ENCODE results near the gene SYNPO2.
A peak's percentile ranks its signal among the peaks of the same experiment; 100 is the strongest.
"Not testable (repeated sequence)": the region's sequence is repeated elsewhere in the genome, so short reads cannot be mapped to it uniquely, and the experiment has no call there.

The SYNPO2 gene

DNA sequence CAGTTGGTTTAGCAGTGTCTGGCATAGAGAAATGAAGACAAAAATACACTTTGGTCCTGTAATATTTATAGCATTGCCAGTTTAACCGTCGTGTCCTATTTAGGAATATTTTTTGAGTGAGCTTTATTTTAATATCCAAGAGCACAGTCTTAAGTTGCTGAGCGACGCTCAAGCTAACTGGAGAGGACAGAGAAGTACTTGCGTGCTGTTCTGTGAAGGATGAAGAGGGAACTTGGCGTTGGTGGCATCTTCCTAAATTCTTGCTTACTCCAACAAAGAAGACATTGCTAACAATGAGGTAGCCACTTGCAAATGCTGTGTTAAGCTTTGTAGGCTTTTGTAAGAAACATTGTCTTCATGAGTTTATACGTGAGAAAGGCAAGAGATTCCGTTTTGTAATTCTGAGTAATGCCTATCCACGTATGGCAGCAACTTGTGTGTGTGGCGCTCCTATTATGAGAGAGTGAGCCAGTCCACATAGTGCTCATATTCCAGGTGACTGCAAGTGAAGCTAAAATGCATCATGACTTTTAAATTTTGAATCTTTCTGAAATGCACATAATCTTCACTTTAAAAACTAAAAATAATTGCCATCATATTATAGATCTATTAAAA is 50.6 kb downstream of the SYNPO2 start:
- DNase-seq: no peak

DNA sequence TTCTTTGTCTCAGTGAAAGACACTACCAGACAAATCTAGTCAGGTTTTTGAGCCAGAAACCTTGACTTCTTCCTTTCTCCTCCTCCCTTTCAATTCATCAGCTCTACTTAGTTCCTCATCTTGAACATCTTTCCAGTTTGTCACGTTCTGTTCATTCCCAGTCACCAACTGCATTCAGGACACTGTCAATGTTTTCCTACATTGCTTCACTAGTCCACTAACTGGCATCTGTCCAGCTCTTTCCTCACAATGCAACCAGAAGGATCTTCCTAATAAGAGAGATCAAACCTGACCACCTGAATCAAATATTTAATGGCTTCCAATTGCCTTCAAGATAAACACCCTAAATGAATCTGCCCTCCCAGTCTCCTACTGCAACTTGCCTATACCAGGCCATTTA is 52.5 kb downstream of the SYNPO2 start:
- no peak for DNase-seq

DNA sequence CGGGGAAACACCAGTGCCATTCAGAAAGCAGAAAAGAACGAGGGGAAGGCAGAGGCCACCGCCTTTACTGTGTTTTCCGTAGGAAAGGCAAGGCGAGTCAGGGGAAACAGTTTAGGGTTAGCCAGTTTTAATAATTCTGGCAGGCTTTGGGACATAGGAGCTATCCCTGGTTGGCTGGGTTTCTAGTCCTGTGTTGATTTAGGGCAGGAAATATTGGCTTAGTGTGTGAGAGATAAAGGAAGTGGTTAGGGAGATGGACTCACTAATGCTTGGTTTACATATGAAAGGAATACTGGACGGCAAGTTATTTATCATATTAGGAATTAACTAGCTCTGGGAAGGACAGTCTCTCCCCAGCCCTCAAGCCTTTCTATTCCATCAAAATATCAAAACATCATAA is 53.1 kb downstream of the SYNPO2 start:
- no peak for DNase-seq

DNA sequence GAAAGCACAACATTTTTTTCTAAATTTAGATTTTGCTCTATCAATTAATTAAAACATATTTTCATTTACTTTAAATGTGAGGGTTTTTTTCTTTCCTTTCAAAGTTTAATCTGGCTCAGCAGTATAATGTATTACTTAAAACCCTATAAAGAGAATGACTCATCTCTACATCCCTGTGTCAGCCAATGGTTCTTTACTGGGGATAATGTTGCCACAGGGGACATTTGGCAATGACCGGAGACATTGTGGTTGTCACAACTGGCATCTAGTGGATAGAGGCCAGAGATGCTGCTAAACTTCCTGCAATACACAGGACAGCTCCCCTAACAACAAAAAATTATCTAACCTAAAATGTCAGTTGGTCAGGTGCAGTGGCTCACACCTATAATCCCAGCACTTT is 53.8 kb downstream of the SYNPO2 start:
- no peak for DNase-seq

DNA sequence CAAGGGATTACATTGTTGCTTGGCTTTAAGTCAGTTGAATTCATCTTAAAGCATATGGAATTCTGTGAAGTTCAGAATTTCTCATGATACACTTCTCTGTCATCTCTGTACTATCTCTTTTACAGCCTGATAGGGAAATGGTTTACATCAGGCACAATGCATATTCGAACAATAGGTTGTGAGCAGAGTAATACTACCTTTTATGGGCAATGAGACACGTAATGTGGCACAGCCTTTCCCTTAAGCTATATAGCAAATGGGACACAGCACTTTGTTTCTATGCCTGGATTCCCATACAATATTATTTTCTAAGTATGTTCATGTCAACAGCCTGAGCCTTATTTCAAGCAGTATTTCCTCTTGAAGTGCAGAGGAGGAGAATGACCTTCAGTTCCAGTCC is 58.4 kb downstream of the SYNPO2 start:
- DNase-seq: no peak

DNA sequence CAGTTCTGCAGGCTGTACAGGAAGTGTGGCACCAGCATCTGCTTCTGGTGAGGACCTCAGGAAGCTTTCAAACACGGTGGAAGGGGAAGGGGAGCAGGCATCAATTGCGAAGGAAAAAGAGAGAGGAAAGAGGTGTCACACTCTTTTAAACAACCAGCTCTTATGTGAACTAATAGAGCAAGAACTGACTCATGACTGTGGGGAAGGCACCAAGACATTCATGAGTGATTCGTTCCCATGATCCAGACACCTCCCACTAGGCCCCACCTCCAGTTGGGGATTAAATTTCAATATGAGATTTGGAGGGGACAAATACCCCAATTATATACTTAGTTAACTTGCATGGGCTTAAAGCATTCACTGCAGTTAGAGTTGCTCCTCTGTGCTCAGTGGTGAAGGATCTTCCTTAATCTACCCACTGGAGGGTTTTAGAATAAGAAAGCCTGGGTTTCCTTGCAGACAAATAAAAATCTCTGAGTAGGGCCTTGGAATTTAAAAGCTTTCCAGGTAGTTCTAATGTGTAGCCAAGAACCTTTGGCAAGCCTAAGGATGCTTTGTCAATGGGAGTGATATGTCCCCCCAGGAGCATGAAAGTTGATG is 60.0 kb downstream of the SYNPO2 start:
- no peak for DNase-seq

DNA sequence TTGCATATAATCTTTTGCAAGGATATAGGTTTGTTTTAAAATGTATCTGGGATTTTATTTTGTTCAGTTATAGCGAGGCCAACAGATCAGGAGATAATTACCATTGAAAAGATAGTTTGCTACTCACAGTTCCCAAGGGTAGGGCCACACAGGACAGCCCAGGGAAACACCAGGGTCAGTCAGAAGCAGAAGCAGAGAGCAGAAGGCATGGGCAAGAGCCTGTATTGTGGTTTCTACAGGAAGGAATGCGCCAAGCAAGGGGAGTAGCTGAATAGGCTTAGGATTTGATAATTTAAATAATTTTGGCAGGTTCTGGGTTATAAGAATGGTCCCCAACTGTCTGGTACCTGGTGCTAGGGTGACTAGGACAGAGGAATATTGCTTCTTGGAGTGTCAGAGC is 61.6 kb downstream of the SYNPO2 start:
- no peak for DNase-seq

DNA sequence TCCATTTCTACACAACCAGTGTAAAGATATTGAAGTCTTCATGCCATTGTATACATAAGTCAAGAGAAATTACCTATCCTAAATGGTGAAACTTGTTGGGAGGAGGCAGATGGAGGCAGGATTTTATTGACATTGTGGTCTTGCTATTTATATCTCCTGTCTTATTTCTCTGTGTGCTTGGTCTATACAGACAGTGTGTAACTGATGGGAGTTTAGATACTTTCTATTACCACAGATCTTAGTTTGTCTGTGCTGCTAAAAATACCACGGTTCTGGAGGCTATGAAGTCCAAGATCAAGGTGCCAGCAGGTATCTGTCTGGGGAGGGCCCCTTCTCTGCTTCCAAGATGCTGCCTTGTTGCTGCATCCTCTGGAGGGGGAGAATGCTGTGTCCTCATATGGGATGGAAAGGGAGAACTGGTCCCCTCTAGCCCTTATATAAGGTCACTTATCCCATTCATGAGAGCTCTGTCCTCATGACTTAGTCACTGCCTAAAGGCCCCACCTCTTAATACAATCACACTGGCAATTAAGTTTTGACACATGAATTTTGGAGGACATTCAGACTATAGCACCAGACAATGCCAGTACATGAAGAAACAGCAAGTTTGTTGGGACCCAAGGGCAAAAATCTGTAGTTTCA is 62.4 kb downstream of the SYNPO2 start:
- DNase-seq: no peak

DNA sequence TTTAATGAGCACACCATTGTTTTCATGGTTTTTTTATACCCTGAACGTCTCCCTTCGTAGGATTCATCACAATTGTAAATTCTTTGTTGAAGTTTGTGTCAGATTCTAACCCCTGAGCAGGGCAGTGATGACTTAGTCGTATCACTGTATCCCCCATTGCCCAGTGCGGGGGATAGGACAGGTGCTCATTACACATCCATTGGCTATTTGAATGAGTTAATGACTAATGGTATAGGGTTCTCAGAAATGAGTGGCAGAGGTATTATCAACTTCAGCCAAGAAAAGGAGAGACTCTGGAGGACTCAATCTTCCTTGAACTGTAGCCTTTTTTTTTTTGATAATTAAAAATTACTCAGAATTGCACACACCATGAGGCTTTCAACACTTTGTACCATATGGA is 64.6 kb downstream of the SYNPO2 start:
- no peak for DNase-seq

DNA sequence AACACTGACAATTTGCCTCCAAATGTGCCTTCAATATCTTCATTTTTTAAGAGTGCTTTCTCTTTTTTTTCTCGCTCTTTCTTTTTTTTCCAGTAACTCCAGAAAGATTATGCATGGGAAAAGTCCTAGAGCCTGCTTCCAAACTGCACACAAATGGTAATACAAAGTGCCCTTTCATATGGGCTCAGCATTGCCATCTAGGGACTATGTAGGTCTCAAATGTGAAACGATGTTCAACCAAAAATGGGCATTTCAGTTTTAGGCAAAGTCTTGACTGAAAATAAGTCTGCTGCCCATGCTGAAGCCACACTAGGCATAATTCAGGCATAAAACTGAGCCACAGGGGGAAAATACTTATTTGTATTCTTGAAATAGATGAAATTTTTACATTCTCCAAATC is 65.6 kb downstream of the SYNPO2 start:
- DNase-seq: no peak

DNA sequence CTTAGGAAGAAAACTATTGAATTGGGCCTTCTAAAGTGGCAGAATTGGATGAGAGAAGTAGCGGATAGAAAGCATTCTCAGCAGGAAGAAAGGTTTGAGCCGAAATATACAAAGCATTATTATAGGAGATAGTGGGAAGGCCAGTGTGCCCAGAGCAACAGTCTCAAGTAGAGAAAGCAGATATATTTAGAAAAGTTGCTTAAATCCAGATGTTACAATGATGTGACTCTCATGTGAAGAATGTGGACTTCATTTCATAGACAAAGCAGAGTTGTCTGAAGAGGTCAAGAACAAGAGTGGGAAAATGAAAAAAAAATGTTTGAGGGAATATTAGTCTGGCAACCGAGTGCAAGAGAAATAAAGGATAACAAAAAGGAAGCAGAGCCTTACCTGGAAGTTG is 66.9 kb downstream of the SYNPO2 start:
- no peak for DNase-seq

DNA sequence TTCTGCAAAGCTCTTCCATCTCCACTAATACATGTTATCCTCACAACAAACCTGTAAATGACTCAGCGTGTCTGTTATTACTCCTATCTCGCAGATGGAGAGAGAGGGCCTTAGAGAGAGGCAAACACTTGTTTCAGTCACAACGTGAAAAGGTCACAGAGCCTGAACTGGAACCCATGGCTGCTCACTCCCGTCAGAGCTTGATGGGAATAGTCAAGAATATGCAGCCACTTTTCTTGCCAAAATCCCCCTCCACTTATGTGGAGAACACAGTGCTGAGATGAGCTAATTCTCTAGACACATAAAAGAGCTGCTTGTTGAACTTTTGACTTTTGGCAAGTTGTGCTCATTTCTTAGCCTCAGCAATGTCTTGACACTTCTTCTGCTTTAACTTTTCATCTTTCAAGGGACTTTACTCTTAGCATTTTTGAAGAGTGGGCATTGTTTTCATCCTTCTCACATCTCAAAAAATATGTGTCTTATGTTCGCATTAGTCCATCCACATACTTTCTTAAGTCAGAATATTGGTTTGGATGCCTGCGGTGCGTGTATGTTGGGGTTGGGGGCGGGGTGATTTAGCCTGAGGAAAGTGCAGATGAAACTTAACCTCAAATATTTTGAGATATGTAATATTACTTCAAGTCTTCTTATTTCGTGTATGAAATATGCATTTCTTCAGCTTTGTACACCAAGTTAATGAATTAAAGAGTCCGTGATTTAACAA is 69.2 kb downstream of the SYNPO2 start:
- no peak for DNase-seq

DNA sequence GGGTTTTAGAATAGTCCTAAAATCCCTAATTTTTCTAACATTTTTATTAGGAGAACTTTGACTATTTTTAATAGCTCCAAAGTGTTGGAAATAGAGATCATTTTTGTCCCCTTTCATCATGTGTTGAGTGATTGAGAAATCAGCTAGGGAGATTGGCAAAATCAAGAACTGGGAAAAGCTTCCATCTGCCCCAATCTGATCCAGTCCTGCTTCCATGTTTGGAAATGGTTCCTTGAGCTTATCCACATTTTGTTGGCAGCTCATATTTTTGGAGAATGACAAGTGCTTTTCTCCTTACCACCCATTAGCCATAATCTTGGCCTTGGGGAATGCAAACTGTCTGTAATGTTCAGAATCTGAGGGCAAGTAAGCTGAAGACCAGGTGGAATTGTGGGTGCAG is 73.9 kb downstream of the SYNPO2 start:
- no peak for DNase-seq

DNA sequence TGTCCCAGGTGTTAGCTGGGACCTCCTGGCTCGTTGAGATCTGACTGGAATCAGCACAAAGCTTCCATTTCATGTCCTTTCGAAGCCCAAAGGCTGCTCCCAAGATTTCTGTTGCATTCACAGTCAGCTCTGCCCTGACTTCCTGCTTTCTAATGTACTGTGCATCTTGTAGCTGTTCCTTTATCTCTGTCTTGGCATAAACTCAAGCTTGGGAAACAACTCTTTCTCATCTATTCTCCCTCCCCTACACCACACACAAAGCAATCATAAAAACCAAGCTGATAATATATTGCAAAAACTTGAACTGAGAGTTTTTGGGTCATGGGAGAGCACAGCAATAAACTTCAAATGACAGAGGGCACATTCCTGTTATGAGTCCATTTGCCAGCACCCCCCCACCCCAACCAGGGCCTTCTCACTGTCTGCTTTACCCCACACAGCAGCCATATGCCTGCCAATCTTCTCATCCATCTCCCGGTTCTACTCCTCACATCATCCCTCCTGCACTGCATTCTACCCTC is 76.3 kb downstream of the SYNPO2 start:
- DNase-seq: no peak

DNA sequence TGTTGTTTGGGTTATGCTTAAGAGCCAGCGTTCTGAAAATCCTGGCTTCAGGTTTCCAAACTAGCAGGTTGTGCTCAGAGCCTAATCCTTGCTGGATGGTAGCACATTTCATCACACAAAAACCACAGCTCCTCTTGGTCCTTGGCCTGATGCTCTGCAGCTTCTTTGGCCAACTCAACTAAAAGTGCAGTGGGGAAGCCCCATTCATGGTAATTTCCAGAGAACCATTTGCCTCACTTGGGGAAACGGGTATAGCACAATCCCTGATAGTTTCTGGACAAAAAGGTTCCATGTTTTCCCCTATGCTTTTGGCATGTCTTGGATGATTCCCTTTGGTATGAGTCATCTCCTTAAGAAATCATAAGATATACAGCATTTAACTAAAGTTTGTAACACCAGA is 78.7 kb downstream of the SYNPO2 start:
- no peak for DNase-seq

DNA sequence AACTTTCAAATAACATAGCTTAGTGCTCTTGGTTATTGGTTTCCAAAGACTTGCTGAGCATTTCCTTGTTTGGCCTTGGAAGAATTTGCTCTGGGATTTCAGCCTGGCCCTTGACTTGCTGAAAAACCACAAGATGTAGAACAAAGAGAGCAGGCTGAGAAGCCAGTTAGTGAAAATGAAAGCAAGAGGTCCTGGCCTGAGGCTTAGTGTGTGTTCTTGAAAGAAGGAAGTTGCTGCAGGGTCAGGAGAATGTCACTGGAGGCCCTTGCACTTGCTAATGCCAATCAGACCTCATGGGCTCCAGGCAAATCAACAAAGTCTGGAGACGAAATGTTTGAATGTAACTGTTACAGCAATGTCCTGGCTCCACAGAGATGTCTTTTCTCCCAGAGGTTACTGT is 79.4 kb downstream of the SYNPO2 start:
- no peak for DNase-seq

DNA sequence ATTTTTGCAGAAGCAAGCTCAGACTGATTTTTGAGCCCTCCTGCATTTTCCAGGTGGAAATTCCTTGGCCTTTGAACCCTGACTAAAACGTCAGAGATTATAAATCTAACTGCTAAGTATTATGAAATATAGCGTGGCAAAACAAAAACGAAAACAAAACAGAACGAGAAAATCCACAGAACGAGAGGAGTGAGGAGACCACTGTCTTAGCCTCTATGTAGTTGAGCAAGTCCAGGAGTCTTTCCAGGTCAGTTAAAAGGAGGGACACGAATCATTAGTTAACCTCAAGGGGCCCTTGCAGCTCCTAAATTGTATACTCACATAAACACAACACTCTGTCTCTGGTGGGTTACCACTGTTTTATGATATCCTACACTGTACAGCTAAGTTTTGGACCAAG is 80.2 kb downstream of the SYNPO2 start:
- DNase-seq: no peak

DNA sequence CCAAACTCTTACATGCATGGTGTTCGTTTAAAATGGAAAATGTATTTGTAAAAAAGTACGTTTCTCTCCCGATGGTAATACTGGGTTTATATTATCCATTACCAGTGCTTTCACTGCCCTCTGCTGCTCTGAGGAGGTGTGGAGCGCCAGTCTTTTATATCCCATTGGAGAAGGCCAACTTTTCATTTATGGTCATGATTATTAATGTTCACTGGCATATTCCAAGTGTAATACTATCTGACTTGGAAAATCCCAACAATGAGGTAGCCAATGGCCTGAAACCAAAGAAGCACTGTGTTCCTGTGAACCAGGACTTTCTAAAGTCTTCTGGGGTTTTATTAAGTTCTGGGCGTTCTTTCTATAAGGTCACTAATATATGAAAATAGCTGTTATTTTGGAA is 80.7 kb downstream of the SYNPO2 start:
- DNase-seq: peak; percentile 14

DNA sequence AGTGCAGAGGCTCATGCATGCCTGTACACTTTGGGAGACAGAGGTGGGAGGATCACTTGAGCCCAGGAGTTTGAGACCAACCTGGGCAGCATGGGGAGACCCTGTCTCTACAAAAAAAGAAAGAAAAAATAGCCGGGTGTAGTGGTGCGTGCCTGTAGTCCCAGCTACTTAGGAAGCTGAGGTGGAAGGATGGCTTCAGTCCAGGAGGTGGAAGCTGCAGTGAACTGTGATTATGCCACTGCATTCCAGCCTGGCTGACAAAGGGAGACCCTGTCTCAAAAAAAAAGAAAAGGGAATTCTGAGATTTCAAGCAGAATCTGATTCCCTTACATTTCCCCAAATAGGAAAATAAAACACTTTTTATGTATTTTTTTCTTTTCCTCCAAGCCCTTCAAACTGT is 83.5 kb downstream of the SYNPO2 start:
- no peak for DNase-seq

DNA sequence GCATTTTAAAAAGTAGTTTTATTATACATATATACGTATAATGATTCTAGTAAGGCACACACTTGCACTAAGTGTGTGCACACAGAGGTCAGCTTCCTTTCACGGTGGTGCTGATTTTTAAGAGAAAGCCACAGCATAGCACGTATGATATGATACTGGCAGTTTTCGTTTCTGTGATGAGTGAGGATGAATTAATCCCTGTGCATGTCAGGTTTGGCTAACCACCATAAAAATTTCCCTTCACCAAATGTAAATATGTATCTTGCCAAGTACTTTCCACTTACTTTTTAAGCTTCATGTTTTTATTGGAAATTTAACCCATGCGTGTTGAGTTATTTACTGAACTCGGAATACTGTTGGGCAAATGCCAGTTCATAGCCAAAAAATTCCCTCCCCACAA is 84.6 kb downstream of the SYNPO2 start:
- no peak for DNase-seq

DNA sequence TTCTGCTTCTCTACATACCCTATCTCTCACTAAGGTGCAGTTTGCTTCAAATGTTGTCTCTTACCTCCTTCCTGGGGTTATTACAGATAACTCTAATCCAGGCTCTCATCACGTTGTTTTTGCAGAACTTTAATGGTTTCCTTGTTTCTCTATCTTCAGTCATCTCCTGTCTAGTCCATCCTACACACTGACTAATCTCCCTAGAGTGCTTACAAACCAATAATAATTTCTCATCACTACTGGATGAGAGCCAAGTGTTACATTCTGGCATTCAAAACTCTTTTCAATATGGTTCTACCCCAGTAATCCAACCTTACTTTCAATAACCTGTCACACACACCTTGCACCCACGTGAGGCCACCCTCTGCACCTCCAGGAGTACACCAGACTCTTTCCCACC is 86.1 kb downstream of the SYNPO2 start:
- DNase-seq: no peak

DNA sequence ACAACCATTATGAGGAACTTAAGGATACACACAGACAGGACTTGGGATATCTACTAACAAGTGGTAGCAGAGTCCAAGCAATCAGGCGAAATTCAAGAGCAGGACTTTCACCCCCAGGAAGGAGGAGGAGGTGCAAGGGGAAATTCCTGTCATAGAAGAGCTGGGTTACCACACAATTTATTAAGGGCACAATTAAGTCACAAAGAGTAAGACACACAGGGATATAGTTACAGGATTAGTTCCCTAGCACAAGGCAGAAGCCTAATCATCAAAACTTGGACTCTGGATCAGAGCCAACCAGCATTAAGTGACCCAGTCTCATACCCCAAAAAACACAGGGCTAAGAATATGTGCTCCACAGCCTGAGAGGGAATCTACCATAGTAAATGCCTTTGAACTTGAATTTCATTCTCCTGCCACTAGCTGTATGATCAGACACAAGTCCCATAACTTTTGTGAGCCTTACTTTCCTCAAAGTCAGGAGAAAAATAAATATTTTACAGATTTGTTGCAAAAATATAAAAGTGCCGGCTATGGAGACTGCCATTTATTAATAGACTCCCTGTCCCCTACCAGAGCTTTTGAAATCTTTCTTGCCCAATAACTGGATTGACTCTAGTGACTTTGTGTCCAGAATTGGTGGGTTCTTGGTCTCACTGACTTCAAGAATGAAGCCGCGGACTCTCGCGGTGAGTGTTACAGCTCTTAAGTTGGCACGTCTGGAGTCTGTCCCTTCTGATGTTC is 87.0 kb downstream of the SYNPO2 start:
- DNase-seq: no peak

DNA sequence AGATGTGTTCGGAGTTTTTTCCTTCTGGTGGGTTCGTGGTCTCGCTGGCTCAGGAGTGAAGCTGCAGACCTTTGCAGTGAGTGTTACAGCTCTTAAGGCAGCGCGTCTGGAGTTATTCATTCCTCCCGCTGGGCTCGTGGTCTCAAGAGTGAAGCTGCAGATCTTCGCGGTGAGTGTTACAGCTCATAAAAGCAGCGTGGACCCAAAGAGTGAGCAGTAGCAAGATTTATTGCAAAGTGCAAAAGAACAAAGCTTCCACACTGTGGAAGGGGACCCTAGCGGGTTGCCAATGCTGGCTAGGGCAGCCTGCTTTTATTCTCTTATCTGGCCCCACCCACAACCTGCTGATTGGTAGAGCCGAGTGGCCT is 87.5 kb downstream of the SYNPO2 start:
- not testable (repeated sequence) for DNase-seq
